GM18498 (cell line): Measurements from ENCODE around the gene TMPRSS5.
"Not testable (repeated sequence)": the region's sequence is repeated elsewhere in the genome, so short reads cannot be mapped to it uniquely, and the experiment has no call there.

ENCODE experiments used
- ATAC-seq: cut with Tn5 transposase; IDR thresholded peaks from one replicate; pipeline ENCODE4 v1.9.1; 2021; ENCODE audit warnings: mild to moderate bottlenecking, moderate library complexity; ENCODE audit not compliant: unreplicated experiment

TMPRSS5 gene

DNA sequence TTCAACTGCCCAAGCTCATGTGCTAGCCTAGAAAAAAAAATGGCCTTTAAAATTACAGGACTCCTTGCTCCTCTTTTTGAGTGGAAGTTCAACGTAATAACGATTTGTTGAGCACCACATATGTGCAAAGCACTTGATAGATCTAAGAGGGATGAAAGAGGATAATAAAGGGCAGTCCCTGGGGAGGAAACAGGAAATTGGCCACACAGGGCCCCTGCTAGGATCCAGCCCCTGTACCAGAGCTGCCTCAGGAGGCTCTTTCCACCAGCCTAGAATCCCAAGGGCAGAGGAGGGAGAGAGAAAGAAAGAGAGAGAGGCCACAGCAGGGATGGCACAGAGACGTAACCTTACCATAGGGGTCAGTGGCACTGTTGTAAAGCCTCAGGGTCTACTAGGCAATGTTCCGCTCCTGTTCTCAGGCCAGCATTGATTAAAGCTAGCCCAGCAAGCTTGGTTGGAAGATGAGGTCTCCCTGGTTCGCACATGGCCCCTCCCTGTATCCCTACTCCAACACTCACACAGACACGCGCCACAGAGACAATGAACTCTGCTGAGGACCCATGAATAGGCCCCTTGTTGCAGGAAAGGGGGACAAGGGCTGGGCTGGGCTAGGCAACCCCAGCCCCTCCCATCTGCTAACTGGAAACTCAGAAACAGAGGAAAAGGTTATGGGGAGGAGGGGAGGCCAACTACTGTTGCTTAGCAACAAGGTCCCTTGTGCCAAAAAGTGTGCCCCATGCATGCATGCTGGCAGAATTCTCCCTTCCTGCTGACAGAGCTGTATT lies at the start of gene TMPRSS5:
Gene TMPRSS5, minus strand, starts transcription at position 438 of the 785 bp plus-strand sequence. Its CDS starts 84 bp downstream, at position 354.
- no peak for ATAC-seq

DNA sequence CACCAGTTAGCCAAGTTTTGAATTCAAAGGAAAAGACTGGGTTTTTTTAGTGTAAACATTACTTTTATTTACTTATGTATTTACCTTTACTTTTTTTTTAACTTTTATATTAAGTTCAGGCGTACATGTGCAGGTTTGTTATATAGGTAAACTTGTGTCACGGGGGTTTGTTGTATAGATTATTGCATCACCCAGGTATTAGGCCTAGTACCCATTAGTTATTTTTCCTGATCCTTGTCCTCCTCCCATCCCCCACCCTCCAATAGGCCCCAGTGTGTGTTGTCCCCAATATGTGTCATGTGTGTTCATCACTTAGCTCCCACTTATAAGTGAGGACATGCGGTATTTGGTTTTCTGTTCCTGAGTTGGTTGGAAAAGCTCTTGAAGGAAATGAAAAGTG lies 46.8 kb upstream of the TMPRSS5 start:
- no peak for ATAC-seq

DNA sequence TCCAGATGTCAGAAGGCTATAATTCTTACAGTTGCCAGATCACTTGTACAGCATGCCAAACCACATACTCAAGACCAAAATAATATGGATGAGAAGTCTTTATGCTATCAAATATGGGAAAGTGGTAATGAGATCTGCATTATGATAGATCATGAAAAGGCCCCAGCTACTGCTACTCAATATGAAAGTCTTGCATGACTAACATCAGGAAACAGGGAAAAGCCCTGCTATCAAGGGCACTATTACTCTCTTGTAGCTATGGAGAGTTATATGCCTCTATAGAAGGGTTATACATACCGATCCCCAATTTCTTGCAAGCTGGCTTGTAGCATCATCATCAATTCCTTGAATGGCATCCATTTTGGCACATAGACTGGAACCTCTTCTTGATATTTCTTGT lies 30.2 kb upstream of the TMPRSS5 start:
- ATAC-seq: no peak

- no peak for ATAC-seq
These were observed 26.0 kb upstream of the TMPRSS5 start for GRCh38 chr11:113732092-113732491.

DNA sequence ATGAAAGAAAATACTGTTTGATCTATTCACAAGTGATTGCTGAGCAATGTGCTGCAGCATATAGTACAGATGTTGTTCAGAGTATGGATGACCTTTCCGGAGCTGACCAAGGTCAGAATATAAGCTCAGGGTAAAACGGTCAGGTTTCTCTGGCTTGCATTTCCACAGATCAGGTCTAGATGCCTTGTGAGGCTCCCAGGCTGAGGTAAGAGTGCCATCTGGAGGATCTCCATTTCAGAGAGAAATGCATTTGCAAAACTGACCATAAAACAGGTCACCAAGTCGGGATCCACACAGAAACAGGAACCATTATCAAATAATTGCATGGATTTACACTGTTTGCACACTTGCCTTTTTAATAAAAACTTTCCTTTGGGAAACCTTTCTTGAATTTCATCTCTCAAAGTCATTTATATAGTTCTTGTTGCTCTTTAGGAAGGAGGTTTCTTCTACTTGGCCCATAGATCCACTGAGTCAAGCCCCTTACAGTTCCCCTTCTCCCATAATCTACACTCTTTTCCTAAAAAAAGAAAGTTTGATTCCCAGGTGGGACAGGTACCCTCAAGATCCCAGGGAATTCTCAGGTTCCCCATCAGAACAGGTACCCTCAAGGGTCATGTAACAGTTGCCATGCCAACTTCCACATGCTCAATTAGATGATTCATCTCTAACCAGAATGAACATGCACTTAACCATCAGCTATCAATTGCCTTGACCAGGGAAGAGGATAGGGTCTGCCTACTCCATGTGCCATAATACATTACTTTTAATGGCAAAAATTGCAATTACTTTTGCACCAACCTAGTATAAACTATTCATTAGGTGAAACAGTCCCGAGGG lies 25.0 kb upstream of the TMPRSS5 start:
- ATAC-seq: no peak

DNA sequence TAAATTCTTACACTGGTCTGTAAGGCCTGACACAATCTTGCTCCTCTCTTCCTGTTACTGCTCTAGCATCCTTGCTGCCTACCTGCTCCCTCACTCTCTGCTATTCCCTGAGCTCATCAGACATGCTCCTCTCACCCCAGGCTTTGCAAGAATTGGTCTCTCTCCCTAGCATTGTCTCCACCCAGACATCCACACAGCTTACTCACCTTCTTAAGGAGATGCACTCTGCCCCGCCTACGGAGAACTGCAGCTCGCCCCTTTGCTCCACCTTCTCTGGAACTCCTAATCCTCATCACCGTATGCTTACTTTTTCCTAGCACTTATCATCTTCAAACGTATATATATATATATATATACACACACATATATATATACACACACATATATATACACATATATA lies 23.3 kb upstream of the TMPRSS5 start:
- no peak for ATAC-seq

DNA sequence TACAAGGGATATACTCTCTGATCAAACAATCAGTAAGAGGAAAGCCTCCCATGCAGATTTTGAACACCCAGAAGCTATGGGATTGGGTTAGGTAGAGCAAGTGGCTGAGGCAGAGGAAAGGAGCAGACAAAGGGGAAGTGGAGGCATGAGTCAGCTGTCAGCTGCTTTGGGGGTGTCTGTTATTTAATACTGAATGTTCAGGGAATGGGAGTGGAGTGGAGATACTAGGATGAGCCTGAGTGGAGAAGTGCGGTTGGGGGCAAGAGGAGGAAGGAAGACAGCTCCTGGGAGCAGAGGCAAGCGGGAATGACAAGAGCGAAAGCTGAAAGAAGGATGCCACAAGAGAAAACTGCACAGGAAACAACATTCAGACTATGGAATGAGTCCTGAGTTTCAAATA lies 22.7 kb upstream of the TMPRSS5 start:
- ATAC-seq: no peak

DNA sequence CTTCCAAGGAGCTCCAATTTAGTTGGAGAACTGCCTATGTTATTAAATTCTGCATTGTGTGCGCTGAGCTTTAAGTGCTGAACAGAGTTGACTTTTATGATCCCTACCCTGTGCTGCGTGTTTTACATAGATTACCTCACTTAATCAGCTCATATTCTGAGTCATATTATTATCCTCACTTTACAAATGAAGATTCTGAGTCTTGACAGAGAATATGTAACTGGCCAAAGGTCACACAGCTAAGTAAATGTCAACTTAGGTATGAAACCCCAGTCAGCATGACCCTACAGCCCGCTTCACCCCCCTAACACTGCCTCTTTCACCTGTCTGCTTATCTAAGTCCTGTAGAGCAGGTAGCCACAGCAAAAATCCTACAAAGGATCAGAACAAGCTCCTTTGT lies 19.8 kb upstream of the TMPRSS5 start:
- no peak for ATAC-seq

DNA sequence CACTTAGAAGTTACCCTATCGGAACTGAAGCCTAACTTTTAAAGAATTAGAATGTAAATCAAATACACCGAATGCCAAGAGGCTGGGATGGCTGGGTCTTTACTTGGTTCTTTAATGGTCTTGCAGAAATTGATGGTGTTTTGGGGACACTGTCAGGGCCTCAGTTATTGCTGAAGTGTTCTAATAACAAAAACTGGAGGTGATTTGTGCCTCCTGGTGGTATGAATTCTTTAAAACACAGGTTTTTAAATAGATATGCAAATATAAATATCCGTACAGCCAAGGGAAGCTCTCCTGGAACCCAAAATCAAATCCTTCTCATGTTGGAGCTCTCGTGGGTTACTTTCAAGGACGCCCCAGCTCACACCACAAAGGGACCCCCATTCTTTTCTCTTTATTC lies 19.3 kb upstream of the TMPRSS5 start:
- ATAC-seq: no peak

- ATAC-seq: no peak
These were observed 18.7 kb upstream of the TMPRSS5 start for GRCh38 chr11:113724778-113725177.

DNA sequence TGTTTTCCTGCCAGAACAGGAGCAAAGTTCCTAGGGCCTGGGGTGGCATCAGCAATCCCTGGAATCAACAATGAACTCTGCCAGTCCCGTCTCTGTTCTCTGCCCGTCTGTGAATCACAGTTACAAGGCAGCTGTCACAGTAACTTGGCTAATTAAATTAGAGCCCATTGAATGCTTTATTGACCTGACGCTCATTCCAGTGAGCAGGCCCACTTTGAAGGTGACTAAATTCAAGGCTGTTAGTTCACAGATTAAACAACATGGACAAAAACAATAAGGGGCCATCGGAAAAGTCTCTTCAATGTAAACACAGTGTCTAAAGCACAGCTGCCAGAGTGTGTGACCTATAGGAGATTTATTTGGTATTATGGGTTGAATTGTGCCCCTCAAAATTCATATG lies 17.7 kb upstream of the TMPRSS5 start:
- ATAC-seq: no peak

DNA sequence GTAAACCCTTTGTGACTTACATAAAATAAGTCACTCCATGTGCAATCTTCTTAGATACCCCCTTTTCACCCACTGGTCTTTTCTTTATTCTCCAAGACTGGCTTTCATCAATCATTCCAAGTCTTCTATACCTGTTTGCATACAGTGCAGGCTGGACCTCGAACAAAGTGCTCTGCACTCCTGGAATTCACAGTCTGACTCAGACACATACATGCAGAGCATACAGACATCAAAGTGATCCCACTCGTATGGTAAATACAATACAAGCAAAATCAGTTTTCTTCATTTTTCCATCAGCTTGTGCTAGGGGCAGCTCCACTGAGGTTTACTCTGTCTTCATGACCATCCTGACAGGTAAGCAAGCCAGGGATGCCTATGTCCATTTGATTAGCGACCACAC lies 16.8 kb upstream of the TMPRSS5 start:
- no peak for ATAC-seq

DNA sequence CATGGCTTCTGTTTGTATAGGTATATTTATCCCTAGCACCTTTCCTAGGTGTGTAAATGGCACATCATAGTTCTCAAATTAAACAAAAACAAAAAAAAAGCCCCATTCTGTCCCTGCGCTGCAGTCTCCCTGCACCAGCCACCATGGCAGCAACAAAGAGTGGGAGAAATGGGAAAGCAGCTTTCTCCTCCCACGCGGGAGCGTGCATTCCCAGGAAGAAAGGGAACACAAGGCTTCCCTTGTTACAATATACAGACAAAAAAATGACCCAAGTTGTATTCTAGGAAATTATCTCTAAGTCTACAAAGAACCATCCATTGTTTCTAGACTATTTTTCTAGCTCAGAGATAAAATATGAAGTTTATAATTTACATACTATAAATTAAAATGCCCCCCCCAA lies 16.1 kb upstream of the TMPRSS5 start:
- no peak for ATAC-seq

- no peak for ATAC-seq
These were observed 15.5 kb upstream of the TMPRSS5 start for GRCh38 chr11:113721462-113722066.

DNA sequence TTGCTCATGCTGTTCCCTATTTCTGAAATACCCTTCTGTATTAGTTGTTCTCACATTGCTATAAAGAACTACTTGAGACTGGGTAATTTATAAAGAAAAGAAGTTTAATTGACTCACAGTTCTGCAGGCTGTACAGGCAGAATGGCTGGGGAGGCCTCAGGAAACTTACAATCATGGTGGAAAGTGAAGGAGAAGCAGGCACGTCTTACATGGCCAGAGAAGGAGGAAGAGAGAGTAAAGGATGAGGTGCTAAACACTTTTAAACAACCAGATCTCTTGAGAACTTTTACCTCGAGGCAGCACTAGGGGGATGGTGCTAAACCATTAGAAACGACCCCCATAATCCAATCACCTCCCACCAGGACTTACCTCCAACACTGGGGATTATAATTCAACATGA lies 14.4 kb upstream of the TMPRSS5 start:
- ATAC-seq: not testable (repeated sequence)

GRCh38 chr11:113715882-113716625 lies 9.9 kb upstream of the TMPRSS5 start:
- ATAC-seq: no peak

DNA sequence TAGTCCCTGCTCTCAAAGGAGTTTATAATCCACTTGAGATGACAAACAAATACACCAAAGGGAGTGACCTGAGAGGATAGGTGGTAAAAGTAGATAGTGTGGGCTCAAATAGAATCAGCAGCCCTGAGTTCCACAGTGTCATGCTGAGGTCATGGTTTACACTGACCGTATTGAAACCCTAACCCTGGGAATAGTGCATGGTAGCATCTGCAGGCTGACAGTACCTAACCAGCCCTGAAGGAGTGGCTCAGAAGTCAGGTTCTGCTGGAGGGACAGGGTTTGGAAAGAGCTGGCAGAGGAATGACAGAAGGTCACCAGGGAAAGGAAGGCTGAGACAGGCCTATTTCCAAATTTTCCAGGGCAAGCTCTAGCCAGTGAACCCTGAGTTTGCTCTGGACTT lies 9.2 kb upstream of the TMPRSS5 start:
- ATAC-seq: no peak

- ATAC-seq: no peak
These were observed 4.9 kb upstream of the TMPRSS5 start for GRCh38 chr11:113710989-113711388.

DNA sequence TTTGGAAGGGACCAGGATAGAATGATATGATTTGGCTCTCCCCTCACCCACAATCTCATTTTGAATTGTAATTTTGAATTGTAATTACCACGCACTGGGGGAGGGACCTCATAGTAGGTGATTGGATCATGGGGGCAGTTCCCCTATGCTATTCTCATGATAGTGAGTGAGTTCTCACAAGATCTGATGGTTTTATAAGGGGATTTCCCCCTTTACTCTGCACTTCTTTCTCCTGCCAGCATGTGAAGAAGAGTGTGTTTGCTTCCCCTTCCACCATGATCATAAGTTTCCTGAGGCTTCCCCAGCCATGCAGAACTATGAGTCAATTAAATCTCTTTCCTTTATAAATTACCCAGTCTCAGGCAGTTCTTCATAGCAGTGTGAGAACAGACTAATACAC lies 2.6 kb downstream of the TMPRSS5 start:
- ATAC-seq: not testable (repeated sequence)

DNA sequence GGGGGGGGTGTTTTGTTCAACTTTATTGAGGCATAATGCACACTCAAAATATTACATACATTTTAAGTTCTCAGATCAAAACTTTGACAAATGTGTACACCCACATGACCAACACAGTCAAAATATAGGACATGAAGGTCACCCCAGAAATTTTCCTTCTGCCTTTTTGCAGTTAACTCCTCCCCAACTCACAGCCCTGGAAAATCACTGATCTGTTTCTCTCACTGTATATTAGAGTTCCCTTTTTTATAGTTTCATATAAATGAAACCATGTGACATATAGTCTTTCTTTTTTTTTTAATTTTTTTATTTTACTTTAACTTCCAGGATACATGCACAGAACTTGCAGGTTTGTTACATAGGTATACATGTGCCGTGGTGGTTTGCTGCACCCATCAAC lies 4.6 kb downstream of the TMPRSS5 start:
- no peak for ATAC-seq

DNA sequence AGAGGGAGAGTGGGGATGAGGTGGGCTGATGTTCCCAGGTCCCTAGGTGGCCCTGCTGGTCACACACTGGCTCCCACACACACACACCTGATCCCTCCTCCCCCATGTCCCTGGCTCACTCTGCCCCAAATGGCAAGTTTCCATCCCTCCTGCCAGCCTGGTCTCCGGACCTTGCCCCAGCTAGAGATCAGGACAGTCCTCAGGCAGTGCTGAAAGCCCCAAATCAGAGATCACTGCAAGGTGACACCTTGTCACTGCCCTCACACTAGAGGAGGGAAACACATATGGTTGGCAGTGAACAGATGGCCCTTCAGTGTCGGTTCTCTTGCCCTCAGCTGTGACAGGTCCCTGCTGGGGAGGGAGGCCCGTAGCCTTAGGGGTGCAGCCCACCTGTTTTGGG lies 7.6 kb downstream of the TMPRSS5 start:
- ATAC-seq: no peak
